ENCODE measurements around the gene ZNF593.

ZNF593 gene

DNA sequence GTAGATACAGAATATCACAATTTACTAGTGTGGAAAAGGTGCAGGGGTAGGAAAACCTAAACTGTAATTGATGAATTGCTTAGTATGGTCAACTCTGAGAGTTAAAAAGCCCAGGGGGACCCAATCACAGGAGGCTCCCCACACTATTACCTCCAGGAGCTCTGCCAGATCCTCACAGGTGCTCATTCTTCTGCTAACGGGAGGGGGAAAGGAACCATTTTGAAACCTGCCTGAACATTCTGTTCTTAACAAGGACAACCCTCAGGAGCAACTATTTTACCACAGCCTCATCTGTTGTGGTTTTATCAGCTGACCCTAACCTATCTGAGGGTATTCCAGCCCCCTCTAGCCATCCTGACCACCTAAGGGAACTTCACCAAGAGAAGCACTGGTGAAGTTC, 39.0 kb upstream of the ZNF593 start:
- Histone ChIP-seq H3K27me3 (ENCODE audit: control insufficient read depth, insufficient read depth, low read length) (no peaks in the 10 kb centered on the region), H3K9me3 (ENCODE audit: control insufficient read depth, insufficient read depth, low read length) (no peaks in the 10 kb centered on the region), H3K4me1 (ENCODE audit: control insufficient read depth, insufficient read depth, low read length) (peaks cover 4% of the 10 kb centered on the region), H3K36me3 (ENCODE audit: control insufficient read depth, insufficient read depth, low read length) (no peaks in the 10 kb centered on the region), H3K4me3 (ENCODE audit: low read depth, low read length) (no peak overlapping the region), H3K9ac (ENCODE audit: low read depth, low read length) (no peak overlapping the region)

GRCh38 chr1:26132128-26132833, 37.4 kb upstream of the ZNF593 start:
- no peaks in the 10 kb centered on the region for H3K4me1 ChIP-seq (ENCODE audit: control insufficient read depth, insufficient read depth, low read length)

DNA sequence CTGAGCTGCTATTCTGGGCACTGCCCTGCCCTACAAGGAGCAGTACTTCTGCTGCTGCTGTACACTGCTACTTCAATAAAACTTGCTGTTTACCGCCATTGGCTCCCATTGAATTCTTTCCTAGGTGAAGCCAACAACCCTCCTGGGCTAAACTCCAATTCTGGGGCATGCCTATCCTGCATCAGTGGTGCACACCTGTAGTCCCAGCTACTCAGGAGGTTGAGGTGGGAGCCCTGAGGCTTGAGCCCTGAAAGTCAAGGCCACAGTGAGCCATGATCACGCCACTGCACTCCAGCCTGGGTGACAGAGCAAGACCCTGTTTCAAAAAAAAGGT, 36.9 kb upstream of the ZNF593 start:
- H3K27me3 ChIP-seq (ENCODE audit: control insufficient read depth, insufficient read depth, low read length) = no peaks in the 10 kb centered on the region
- no peaks in the 10 kb centered on the region for H3K36me3 ChIP-seq (ENCODE audit: control insufficient read depth, insufficient read depth, low read length)
- H3K9ac ChIP-seq (ENCODE audit: low read depth, low read length) = no peak overlapping the region
- no peaks in the 10 kb centered on the region for H3K4me1 ChIP-seq (ENCODE audit: control insufficient read depth, insufficient read depth, low read length)
- no peak overlapping the region for H3K4me3 ChIP-seq (ENCODE audit: low read depth, low read length)
- no peaks in the 10 kb centered on the region for H3K9me3 ChIP-seq (ENCODE audit: control insufficient read depth, insufficient read depth, low read length)

More at GRCh38 chr1:26132128-26132833, 37.4 kb upstream of the ZNF593 start:
- Histone ChIP-seq H3K4me3 (ENCODE audit: low read depth, low read length) (no peak overlapping the region), H3K27me3 (ENCODE audit: control insufficient read depth, insufficient read depth, low read length) (no peaks in the 10 kb centered on the region), H3K9me3 (ENCODE audit: control insufficient read depth, insufficient read depth, low read length) (no peaks in the 10 kb centered on the region), H3K36me3 (ENCODE audit: control insufficient read depth, insufficient read depth, low read length) (no peaks in the 10 kb centered on the region), H3K9ac (ENCODE audit: low read depth, low read length) (no peak overlapping the region)

- no peak overlapping the region for H3K4me3 ChIP-seq (ENCODE audit: low read depth, low read length)
- H3K9ac ChIP-seq (ENCODE audit: low read depth, low read length) = no peak overlapping the region
- H3K4me1 ChIP-seq (ENCODE audit: control insufficient read depth, insufficient read depth, low read length) = no peaks in the 10 kb centered on the region
- no peaks in the 10 kb centered on the region for H3K27me3 ChIP-seq (ENCODE audit: control insufficient read depth, insufficient read depth, low read length)
- no peaks in the 10 kb centered on the region for H3K9me3 ChIP-seq (ENCODE audit: control insufficient read depth, insufficient read depth, low read length)
- H3K36me3 ChIP-seq (ENCODE audit: control insufficient read depth, insufficient read depth, low read length) = no peaks in the 10 kb centered on the region
Measured at GRCh38 chr1:26134466-26134865, 35.2 kb upstream of the ZNF593 start.

DNA sequence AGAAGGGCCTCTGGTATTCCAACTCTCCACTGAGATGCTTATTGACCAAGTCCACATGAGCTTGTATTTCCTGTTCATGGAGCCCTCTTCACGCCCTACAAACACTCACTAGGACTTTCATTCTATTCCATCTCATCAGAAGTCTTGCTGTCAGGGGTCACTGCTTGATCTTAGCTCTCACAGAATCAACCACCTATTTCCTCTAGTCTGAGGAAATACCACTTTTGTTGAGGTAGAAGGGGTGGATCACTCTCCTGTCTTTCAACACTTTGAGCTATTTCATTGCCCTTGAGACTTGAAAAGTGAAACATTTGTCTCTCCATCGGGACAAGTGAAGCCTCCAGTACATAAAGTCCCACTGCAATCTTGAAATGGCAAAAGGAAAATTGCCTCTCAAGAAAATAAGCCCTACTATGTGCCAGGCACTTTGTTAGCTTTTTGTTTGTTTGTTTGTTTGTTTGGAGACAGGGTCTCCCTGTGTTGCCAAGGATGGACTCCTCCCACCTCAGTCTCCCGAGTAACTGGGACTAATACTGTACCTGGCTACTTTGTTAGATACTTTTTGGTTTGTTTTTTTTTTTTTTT, 30.6 kb upstream of the ZNF593 start:
- H3K4me1 ChIP-seq (ENCODE audit: control insufficient read depth, insufficient read depth, low read length) = no peaks in the 10 kb centered on the region
- no peak overlapping the region for H3K9ac ChIP-seq (ENCODE audit: low read depth, low read length)
- no peaks in the 10 kb centered on the region for H3K36me3 ChIP-seq (ENCODE audit: control insufficient read depth, insufficient read depth, low read length)
- H3K27me3 ChIP-seq (ENCODE audit: control insufficient read depth, insufficient read depth, low read length) = no peaks in the 10 kb centered on the region
- no peak overlapping the region for H3K4me3 ChIP-seq (ENCODE audit: low read depth, low read length)
- no peaks in the 10 kb centered on the region for H3K9me3 ChIP-seq (ENCODE audit: control insufficient read depth, insufficient read depth, low read length)

- Histone ChIP-seq H3K36me3 (ENCODE audit: control insufficient read depth, insufficient read depth, low read length) (no peaks in the 10 kb centered on the region), H3K4me3 (ENCODE audit: low read depth, low read length) (no peak overlapping the region), H3K9me3 (ENCODE audit: control insufficient read depth, insufficient read depth, low read length) (no peaks in the 10 kb centered on the region), H3K4me1 (ENCODE audit: control insufficient read depth, insufficient read depth, low read length) (no peaks in the 10 kb centered on the region), H3K27me3 (ENCODE audit: control insufficient read depth, insufficient read depth, low read length) (peaks cover 12% of the 10 kb centered on the region), H3K9ac (ENCODE audit: low read depth, low read length) (no peak overlapping the region)
Measured at GRCh38 chr1:26142159-26142558, 27.5 kb upstream of the ZNF593 start.

DNA sequence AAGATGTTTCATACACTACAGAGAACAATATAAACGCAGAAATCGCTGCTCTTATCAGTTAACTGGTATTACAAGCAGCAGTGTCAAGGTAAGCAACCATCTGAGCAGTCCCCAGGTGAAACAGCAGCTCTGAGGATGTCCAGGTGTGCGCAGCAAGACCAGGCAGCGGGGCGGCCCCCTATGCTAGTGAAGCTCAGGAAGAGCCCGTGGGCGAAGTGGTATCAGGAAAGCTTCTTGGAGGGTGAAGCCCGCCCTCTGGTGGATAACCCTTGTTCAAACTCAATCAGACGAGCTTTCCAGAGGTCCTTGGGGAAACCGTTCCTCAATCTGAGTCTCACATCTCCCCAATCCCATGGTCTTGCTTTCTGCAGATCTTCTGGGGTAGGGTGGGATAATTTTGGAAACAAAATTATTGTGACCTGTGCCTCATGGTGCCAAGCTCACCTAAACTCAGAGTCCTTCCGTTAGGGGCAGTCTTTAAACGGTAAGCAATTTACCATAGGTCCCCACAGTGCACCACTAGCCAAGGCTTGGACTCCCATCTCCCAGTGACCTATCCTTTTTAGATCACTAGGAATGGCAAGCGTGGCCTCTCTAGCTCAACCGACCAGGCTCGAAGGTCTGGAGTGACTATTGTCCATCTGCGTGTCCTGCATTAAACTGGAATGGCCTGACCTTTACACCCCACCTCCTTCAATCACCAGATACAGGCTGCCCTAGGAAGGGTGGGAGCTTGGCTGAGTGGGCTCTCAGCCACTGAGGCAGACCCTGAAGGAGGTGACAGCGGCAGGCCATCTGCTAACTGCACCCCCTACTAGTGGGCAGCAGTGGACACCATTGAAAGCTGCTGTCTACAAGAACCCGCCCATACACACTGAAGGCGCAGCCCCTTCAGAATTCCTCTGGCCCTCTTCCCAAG, 24.4 kb upstream of the ZNF593 start:
- no peak overlapping the region for H3K9ac ChIP-seq (ENCODE audit: low read depth, low read length)
- peaks cover 31% of the 10 kb centered on the region for H3K27me3 ChIP-seq (ENCODE audit: control insufficient read depth, insufficient read depth, low read length)
- no peaks in the 10 kb centered on the region for H3K4me1 ChIP-seq (ENCODE audit: control insufficient read depth, insufficient read depth, low read length)
- no peaks in the 10 kb centered on the region for H3K9me3 ChIP-seq (ENCODE audit: control insufficient read depth, insufficient read depth, low read length)
- no peaks in the 10 kb centered on the region for H3K36me3 ChIP-seq (ENCODE audit: control insufficient read depth, insufficient read depth, low read length)
- no peak overlapping the region for H3K4me3 ChIP-seq (ENCODE audit: low read depth, low read length)

GRCh38 chr1:26145960-26146294, 23.8 kb upstream of the ZNF593 start:
- no peak overlapping the region for H3K4me3 ChIP-seq (ENCODE audit: low read depth, low read length)
- peaks cover 36% of the 10 kb centered on the region for H3K27me3 ChIP-seq (ENCODE audit: control insufficient read depth, insufficient read depth, low read length)

DNA sequence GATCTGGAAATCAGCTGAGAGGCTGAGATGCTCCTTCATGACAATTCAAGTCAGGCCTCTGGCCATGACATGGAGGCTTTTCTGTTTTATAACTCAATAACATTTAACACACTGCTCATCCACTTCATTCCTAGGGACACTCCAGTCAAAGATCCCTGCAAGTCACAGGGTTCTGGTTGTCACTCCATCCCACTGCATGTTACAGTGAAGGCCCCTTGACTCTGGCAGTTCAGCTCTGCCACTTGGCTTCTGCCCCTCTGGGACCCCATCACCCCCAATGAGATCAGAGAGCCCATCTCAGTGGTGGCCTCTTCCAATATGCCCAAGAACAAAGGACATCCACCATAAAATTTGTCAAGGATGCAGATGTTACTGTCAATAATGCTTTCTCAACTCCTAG, 20.8 kb upstream of the ZNF593 start:
- Histone ChIP-seq H3K36me3 (ENCODE audit: control insufficient read depth, insufficient read depth, low read length) (no peaks in the 10 kb centered on the region), H3K4me1 (ENCODE audit: control insufficient read depth, insufficient read depth, low read length) (no peaks in the 10 kb centered on the region), H3K27me3 (ENCODE audit: control insufficient read depth, insufficient read depth, low read length) (peaks cover 59% of the 10 kb centered on the region), H3K4me3 (ENCODE audit: low read depth, low read length) (no peak overlapping the region), H3K9ac (ENCODE audit: low read depth, low read length) (no peak overlapping the region), H3K9me3 (ENCODE audit: control insufficient read depth, insufficient read depth, low read length) (no peaks in the 10 kb centered on the region)

More at GRCh38 chr1:26145960-26146294, 23.8 kb upstream of the ZNF593 start:
- Histone ChIP-seq H3K36me3 (ENCODE audit: control insufficient read depth, insufficient read depth, low read length) (no peaks in the 10 kb centered on the region), H3K9me3 (ENCODE audit: control insufficient read depth, insufficient read depth, low read length) (no peaks in the 10 kb centered on the region), H3K9ac (ENCODE audit: low read depth, low read length) (no peak overlapping the region), H3K4me1 (ENCODE audit: control insufficient read depth, insufficient read depth, low read length) (no peaks in the 10 kb centered on the region)

DNA sequence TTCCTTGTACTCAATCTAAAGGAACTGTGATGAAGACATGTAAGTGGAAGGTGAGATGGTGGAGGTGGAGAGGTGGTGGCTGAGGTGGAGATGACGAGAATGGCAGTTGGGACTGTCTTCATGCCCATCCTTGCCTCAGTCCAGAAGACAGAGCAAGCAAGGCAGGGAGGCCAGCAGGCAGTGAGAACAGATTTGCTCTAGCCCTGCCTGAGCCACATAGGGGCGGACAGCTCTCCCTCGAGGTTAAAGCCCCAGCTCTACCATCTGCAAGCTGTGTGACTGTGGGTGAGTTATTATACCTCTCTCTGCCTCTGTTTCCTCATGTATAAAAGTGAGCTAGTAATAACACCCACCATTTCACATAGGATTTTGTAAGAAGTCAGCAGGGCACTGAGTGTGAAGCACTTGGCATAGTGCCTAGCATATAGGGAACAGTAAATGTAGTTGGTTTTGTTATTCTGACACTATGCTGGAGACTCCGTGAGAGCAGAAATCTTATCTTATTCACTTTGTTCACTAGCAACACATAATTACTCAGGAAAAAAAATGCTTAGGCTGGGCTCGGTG, 15.7 kb upstream of the ZNF593 start:
- H3K9ac ChIP-seq (ENCODE audit: low read depth, low read length) = no peak overlapping the region
- no peaks in the 10 kb centered on the region for H3K36me3 ChIP-seq (ENCODE audit: control insufficient read depth, insufficient read depth, low read length)
- peaks cover 81% of the 10 kb centered on the region for H3K27me3 ChIP-seq (ENCODE audit: control insufficient read depth, insufficient read depth, low read length)
- H3K4me3 ChIP-seq (ENCODE audit: low read depth, low read length) = no peak overlapping the region
- peaks cover 26% of the 10 kb centered on the region for H3K4me1 ChIP-seq (ENCODE audit: control insufficient read depth, insufficient read depth, low read length)
- H3K9me3 ChIP-seq (ENCODE audit: control insufficient read depth, insufficient read depth, low read length) = no peaks in the 10 kb centered on the region

- no peak overlapping the region for H3K9ac ChIP-seq (ENCODE audit: low read depth, low read length)
- peaks cover 30% of the 10 kb centered on the region for H3K4me1 ChIP-seq (ENCODE audit: control insufficient read depth, insufficient read depth, low read length)
- no peaks in the 10 kb centered on the region for H3K36me3 ChIP-seq (ENCODE audit: control insufficient read depth, insufficient read depth, low read length)
- peak overlapping the region; percentile 53 for H3K4me3 ChIP-seq (ENCODE audit: low read depth, low read length)
- no peaks in the 10 kb centered on the region for H3K9me3 ChIP-seq (ENCODE audit: control insufficient read depth, insufficient read depth, low read length)
- peaks cover 84% of the 10 kb centered on the region for H3K27me3 ChIP-seq (ENCODE audit: control insufficient read depth, insufficient read depth, low read length)
Measured at GRCh38 chr1:26154750-26155149, 15.0 kb upstream of the ZNF593 start.

All from iPS-15b (cell line).